Thymus (tissue), 11 donors: ENCODE results near the gene ROPN1L. TPM values are rescaled to one million over a fixed set of nuclear protein-coding genes. Genes with fewer than 3 reads are reported as not detected.

Source experiments
- DNase-seq, 9 donors: peaks; one replicate each; pipeline ENCODE4 v3.0.0-alpha.2; 2013; ENCODE audit warnings: low spot score in 9 of 9, low read depth in 6 of 9, missing footprints in 1 of 9
- H3K27ac ChIP-seq, 2 donors: one replicate each; pipeline ENCODE4 v1.5.1; 2013; ENCODE audit warnings: control low read depth in 1 of 2, low read depth in 1 of 2, low read length in 1 of 2, mild to moderate bottlenecking in 1 of 2, moderate library complexity in 1 of 2
- H3K27me3 ChIP-seq, 2 donors: one replicate each; pipeline ENCODE4 v1.5.1; 2013; ENCODE audit warnings: low read length in 1 of 2; ENCODE audit not compliant: control insufficient read depth in 2 of 2, insufficient read depth in 1 of 2
- H3K36me3 ChIP-seq, 2 donors: one replicate each; pipeline ENCODE4 v1.5.1; 2013; ENCODE audit warnings: low read length in 1 of 2, mild to moderate bottlenecking in 1 of 2, moderate library complexity in 1 of 2; ENCODE audit not compliant: control insufficient read depth in 2 of 2, insufficient read depth in 2 of 2
- H3K4me1 ChIP-seq, 2 donors: one replicate each; pipeline ENCODE4 v1.5.1; 2013; ENCODE audit warnings: low read length in 2 of 2; ENCODE audit not compliant: control insufficient read depth in 2 of 2, insufficient read depth in 2 of 2
- H3K4me3 ChIP-seq, 2 donors: one replicate each; pipeline ENCODE4 v1.5.1; 2013; ENCODE audit warnings: low read length in 2 of 2, control low read depth in 1 of 2, mild to moderate bottlenecking in 1 of 2
- H3K9me3 ChIP-seq, 2 donors: one replicate each; pipeline ENCODE4 v1.5.1; 2013; ENCODE audit warnings: low read length in 1 of 2, mild to moderate bottlenecking in 1 of 2; ENCODE audit not compliant: control insufficient read depth in 2 of 2, insufficient read depth in 1 of 2
- WGBS: extraction: QIAGEN DNeasy Blood & Tissue Kit; methylation state at CpG from one replicate; pipeline ENCODE4 v1.1.7; 2013; 5-methylcytosine and 5-hydroxymethylcytosine counted together
- polyA plus RNA-seq: library from polyadenylated mRNA; stranded (reverse); fragments of 200-250 nt; gene quantifications from one replicate; pipeline ENCODE4 v1.2.3, GENCODE V29; 2013
- total RNA-seq: library from RNA; stranded (reverse); fragments of 120-200 nt; gene quantifications from one replicate; pipeline ENCODE4 v1.2.4, GENCODE V29; 2013
- donor health status: healthy.

ROPN1L gene
- total and polyA plus RNA-seq, 2 donors = 0.42 to 0.68 TPM

GRCh38 chr5:10500669-10501068 is 59.0 kb downstream of the ROPN1L start:
- Histone ChIP-seq H3K27ac (no peak overlapping the region), H3K36me3 (no peaks in the 10 kb centered on the region), H3K27me3 (no peaks in the 10 kb centered on the region), H3K9me3 (no peaks in the 10 kb centered on the region), H3K4me1 (no peaks in the 10 kb centered on the region), H3K4me3 (no peak overlapping the region)
- WGBS = 98% methylated on average over 3 of the region's 3 CpGs
- DNase-seq = no peak

- DNase-seq = no peak
- H3K27ac ChIP-seq = no peak overlapping the region
- no peaks in the 10 kb centered on the region for H3K9me3 ChIP-seq
- no peaks in the 10 kb centered on the region for H3K36me3 ChIP-seq
- H3K4me3 ChIP-seq = no peak overlapping the region
- no peaks in the 10 kb centered on the region for H3K4me1 ChIP-seq
- 97% methylated on average over 9 of the region's 9 CpGs for WGBS
- H3K27me3 ChIP-seq = no peaks in the 10 kb centered on the region
Measured at GRCh38 chr5:10501554-10502075, 59.9 kb downstream of the ROPN1L start.

GRCh38 chr5:10502130-10502529 is 60.5 kb downstream of the ROPN1L start:
- H3K4me3 ChIP-seq = no peak overlapping the region
- H3K27me3 ChIP-seq = no peaks in the 10 kb centered on the region
- no peaks in the 10 kb centered on the region for H3K4me1 ChIP-seq
- no peaks in the 10 kb centered on the region for H3K9me3 ChIP-seq
- no peak for DNase-seq
- whole genome bisulfite sequencing = 97% methylated on average over 8 of the region's 8 CpGs
- no peak overlapping the region for H3K27ac ChIP-seq
- H3K36me3 ChIP-seq = no peaks in the 10 kb centered on the region

GRCh38 chr5:10502578-10502977 is 60.9 kb downstream of the ROPN1L start:
- Histone ChIP-seq H3K4me1 (no peaks in the 10 kb centered on the region), H3K27ac (no peak overlapping the region), H3K36me3 (no peaks in the 10 kb centered on the region), H3K9me3 (no peaks in the 10 kb centered on the region), H3K4me3 (no peak overlapping the region), H3K27me3 (no peaks in the 10 kb centered on the region)
- no peak for DNase-seq
- WGBS = 91% methylated on average over 10 of the region's 10 CpGs

- no peak overlapping the region for H3K4me3 ChIP-seq
- no peaks in the 10 kb centered on the region for H3K36me3 ChIP-seq
- no peaks in the 10 kb centered on the region for H3K4me1 ChIP-seq
- H3K27ac ChIP-seq = no peak overlapping the region
- H3K9me3 ChIP-seq = no peaks in the 10 kb centered on the region
- DNase-seq = no peak
- 97% methylated on average over 7 of the region's 7 CpGs for WGBS
- no peaks in the 10 kb centered on the region for H3K27me3 ChIP-seq
Measured at GRCh38 chr5:10503321-10503720, 61.6 kb downstream of the ROPN1L start.

GRCh38 chr5:10503997-10504793 is 62.5 kb downstream of the ROPN1L start:
- H3K4me1 ChIP-seq = no peaks in the 10 kb centered on the region
- 82% methylated on average over 8 of the region's 8 CpGs for WGBS
- no peaks in the 10 kb centered on the region for H3K36me3 ChIP-seq
- no peak for DNase-seq
- no peak overlapping the region for H3K4me3 ChIP-seq
- H3K27me3 ChIP-seq = no peaks in the 10 kb centered on the region
- no peaks in the 10 kb centered on the region for H3K9me3 ChIP-seq
- H3K27ac ChIP-seq = no peak overlapping the region

- no peak for DNase-seq
- Histone ChIP-seq H3K4me3 (no peak overlapping the region), H3K9me3 (no peaks in the 10 kb centered on the region), H3K4me1 (no peaks in the 10 kb centered on the region), H3K27me3 (no peaks in the 10 kb centered on the region), H3K27ac (no peak overlapping the region), H3K36me3 (no peaks in the 10 kb centered on the region)
- WGBS = 55% methylated on average over 8 of the region's 8 CpGs
Measured at GRCh38 chr5:10505517-10506095, 63.9 kb downstream of the ROPN1L start.

- H3K4me1 ChIP-seq = no peaks in the 10 kb centered on the region
- WGBS = 98% methylated on average over 3 of the region's 3 CpGs
- H3K4me3 ChIP-seq = no peak overlapping the region
- no peaks in the 10 kb centered on the region for H3K36me3 ChIP-seq
- DNase-seq = no peak
- H3K9me3 ChIP-seq = no peaks in the 10 kb centered on the region
- H3K27ac ChIP-seq = no peak overlapping the region
- H3K27me3 ChIP-seq = no peaks in the 10 kb centered on the region
Measured at GRCh38 chr5:10506535-10506934, 64.9 kb downstream of the ROPN1L start.

- no peak for DNase-seq
- no peaks in the 10 kb centered on the region for H3K4me1 ChIP-seq
- WGBS = 93% methylated on average over 3 of the region's 3 CpGs
- H3K27ac ChIP-seq = no peak overlapping the region
- no peak overlapping the region for H3K4me3 ChIP-seq
- no peaks in the 10 kb centered on the region for H3K27me3 ChIP-seq
- no peaks in the 10 kb centered on the region for H3K36me3 ChIP-seq
- H3K9me3 ChIP-seq = no peaks in the 10 kb centered on the region
Measured at GRCh38 chr5:10507575-10508096, 66.0 kb downstream of the ROPN1L start.
